GM18511 (cell line): ENCODE measurements around the gene MKRN2.
"Not testable (repeated sequence)": the region's sequence is repeated elsewhere in the genome, so short reads cannot be mapped to it uniquely, and the experiment has no call there.

Experiments
- ATAC-seq: cut with Tn5 transposase; IDR thresholded peaks from one replicate; pipeline ENCODE4 v1.9.1; 2021; ENCODE audit warnings: mild to moderate bottlenecking, moderate library complexity; ENCODE audit not compliant: unreplicated experiment

The MKRN2 gene

GRCh38 chr3:12586403-12586802, 29.5 kb downstream of the MKRN2 start:
- peak; percentile 11 for ATAC-seq

- no peak for ATAC-seq
Measured at GRCh38 chr3:12588039-12589009, 31.4 kb downstream of the MKRN2 start.

- ATAC-seq: no peak
Measured at GRCh38 chr3:12590096-12590495, 33.2 kb downstream of the MKRN2 start.

GRCh38 chr3:12591456-12591855, 34.6 kb downstream of the MKRN2 start:
- ATAC-seq: no peak

GRCh38 chr3:12591997-12592715, 35.3 kb downstream of the MKRN2 start:
- no peak for ATAC-seq

- no peak for ATAC-seq
Measured at GRCh38 chr3:12593473-12593872, 36.6 kb downstream of the MKRN2 start.

GRCh38 chr3:12598890-12599289, 42.0 kb downstream of the MKRN2 start:
- ATAC-seq: no peak

GRCh38 chr3:12601072-12601471, 44.2 kb downstream of the MKRN2 start:
- no peak for ATAC-seq

- ATAC-seq: no peak
Measured at GRCh38 chr3:12603969-12604368, 47.1 kb downstream of the MKRN2 start.

- no peak for ATAC-seq
Measured at GRCh38 chr3:12608376-12608775, 51.5 kb downstream of the MKRN2 start.

GRCh38 chr3:12611117-12611516, 54.2 kb downstream of the MKRN2 start:
- ATAC-seq: no peak

- ATAC-seq: no peak
Measured at GRCh38 chr3:12612514-12613226, 55.8 kb downstream of the MKRN2 start.

- no peak for ATAC-seq
Measured at GRCh38 chr3:12613250-12613649, 56.4 kb downstream of the MKRN2 start.

- ATAC-seq: no peak
Measured at GRCh38 chr3:12615266-12615665, 58.4 kb downstream of the MKRN2 start.

- ATAC-seq: no peak
Measured at GRCh38 chr3:12618426-12618825, 61.5 kb downstream of the MKRN2 start.

- ATAC-seq: no peak
Measured at GRCh38 chr3:12620305-12620704, 63.4 kb downstream of the MKRN2 start.

GRCh38 chr3:12620729-12621128, 63.8 kb downstream of the MKRN2 start:
- ATAC-seq: no peak

GRCh38 chr3:12622335-12622734, 65.4 kb downstream of the MKRN2 start:
- ATAC-seq: no peak

- no peak for ATAC-seq
Measured at GRCh38 chr3:12624056-12624455, 67.2 kb downstream of the MKRN2 start.

- ATAC-seq: not testable (repeated sequence)
Measured at GRCh38 chr3:12624964-12625363, 68.1 kb downstream of the MKRN2 start.

- ATAC-seq: no peak
Measured at GRCh38 chr3:12627370-12627769, 70.5 kb downstream of the MKRN2 start.
